Stimulated activated naive CD4-positive, alpha-beta T cell treated with Interleukin-2 at 50 U/mL for 16 hours (primary cell): Measurements from ENCODE around the gene LPAR1.
"Not testable (repeated sequence)": the region's sequence is repeated elsewhere in the genome, so short reads cannot be mapped to it uniquely, and the experiment has no call there.

Experiments
- DNase-seq: peaks from one replicate; lab custom pipeline; 2025; lab: John Stamatoyannopoulos, UW

Gene LPAR1

GRCh38 chr9:110872920-110873319 lies 165.3 kb downstream of the LPAR1 start:
- DNase-seq, result no peak

- no peak for DNase-seq
Observed at GRCh38 chr9:110871736-110872135, 166.5 kb downstream of the LPAR1 start.

- DNase-seq, result no peak
Observed at GRCh38 chr9:110869931-110870330, 168.3 kb downstream of the LPAR1 start.

GRCh38 chr9:110864011-110864410 lies 174.3 kb downstream of the LPAR1 start:
- DNase-seq, result no peak

GRCh38 chr9:110861370-110862110 lies 176.7 kb downstream of the LPAR1 start:
- not testable (repeated sequence) for DNase-seq

- no peak for DNase-seq
Observed at GRCh38 chr9:110856772-110857171, 181.5 kb downstream of the LPAR1 start.

- DNase-seq, result no peak
Observed at GRCh38 chr9:110850401-110851135, 187.7 kb downstream of the LPAR1 start.

- no peak for DNase-seq
Observed at GRCh38 chr9:110847671-110848070, 190.6 kb downstream of the LPAR1 start.

GRCh38 chr9:110846215-110846614 lies 192.1 kb downstream of the LPAR1 start:
- DNase-seq, result no peak

- DNase-seq, result no peak
Observed at GRCh38 chr9:110844121-110844520, 194.1 kb downstream of the LPAR1 start.

- DNase-seq, result no peak
Observed at GRCh38 chr9:110842986-110843385, 195.3 kb downstream of the LPAR1 start.

GRCh38 chr9:110842169-110842568 lies 196.1 kb downstream of the LPAR1 start:
- no peak for DNase-seq

- no peak for DNase-seq
Observed at GRCh38 chr9:110837401-110838005, 200.8 kb downstream of the LPAR1 start.

- no peak for DNase-seq
Observed at GRCh38 chr9:110835859-110836271, 202.4 kb downstream of the LPAR1 start.

GRCh38 chr9:110835404-110835803 lies 202.9 kb downstream of the LPAR1 start:
- no peak for DNase-seq

- DNase-seq, result no peak
Observed at GRCh38 chr9:110832926-110833325, 205.3 kb downstream of the LPAR1 start.

GRCh38 chr9:110830495-110830894 lies 207.8 kb downstream of the LPAR1 start:
- no peak for DNase-seq

GRCh38 chr9:110828264-110828663 lies 210.0 kb downstream of the LPAR1 start:
- no peak for DNase-seq

- not testable (repeated sequence) for DNase-seq
Observed at GRCh38 chr9:110826400-110826799, 211.9 kb downstream of the LPAR1 start.

- no peak for DNase-seq
Observed at GRCh38 chr9:110825950-110826349, 212.3 kb downstream of the LPAR1 start.

- not testable (repeated sequence) for DNase-seq
Observed at GRCh38 chr9:110825129-110825528, 213.1 kb downstream of the LPAR1 start.
